HepG2 (cell line): ENCODE data around the gene STMN1. TPM values are rescaled to one million over a fixed set of nuclear protein-coding genes. Genes with fewer than 3 reads are reported as not detected.

Experiments
- ATAC-seq: fragments of 200-7000 bp; cut with Tn5 transposase; 3 replicates; pipeline ENCODE4 v1.9.1; 2020; ENCODE audit warnings: mild to moderate bottlenecking, moderate library complexity
- BruUV-seq: library from RNA; stranded (reverse); fragments of 400-500 nt; replicated peaks from 2 replicates; lab custom pipeline; 2021; lab: Mats Ljungman, UMichigan
- CTCF ChIA-PET: fragments of 300-600 bp; formaldehyde crosslinking; extraction: SDS; loops from one replicate; lab custom pipeline; 2021; ENCODE audit warnings: low total read pairs, inconsistent platforms, low intra/inter-chr PET ratio; lab: Yijun Ruan, JAX
- POLR2A ChIA-PET: fragments of 350-600 bp; sonication (Branson Sonifier 250); formaldehyde crosslinking; loops from one replicate; lab custom pipeline; 2020; ENCODE audit warnings: antibody characterized with exemption, inconsistent platforms; lab: Yijun Ruan, JAX
- DNase-seq: peaks from one replicate; pipeline ENCODE4 v3.0.0-alpha.2; 2015; ENCODE audit warnings: low spot score
- FAIRE-seq: peaks from 3 replicates; lab custom pipeline; 2011; peaks lifted over from hg19 to GRCh38; lab: Jason Lieb, UNC
- H2AFZ ChIP-seq: one replicate; pipeline ENCODE4 v1.6.1; 2011; ENCODE audit warnings: low read length, inconsistent platforms
- H3K27ac ChIP-seq: fragments of 300-600 bp; 3 replicates; pipeline ENCODE4 v1.8.0; 2011; ENCODE audit warnings: mixed run types, mild to moderate bottlenecking, mixed read lengths, low read length, inconsistent platforms; ENCODE audit not compliant: insufficient read depth; ENCODE audit errors: extremely low read length
- H3K27me3 ChIP-seq, 2 experiments: fragments of 200-600 bp in 1 of 2; 2 replicates in 1 of 2; 3 replicates in 1 of 2; pipeline versions ENCODE4 v1.6.0 to v1.8.0; 2011; ENCODE audit warnings: low read length in 2 of 2, mild to moderate bottlenecking in 2 of 2, moderate library complexity in 2 of 2, inconsistent platforms in 1 of 2; ENCODE audit not compliant: insufficient read depth in 2 of 2, control insufficient read depth in 1 of 2
- H3K36me3 ChIP-seq, 2 experiments: fragments of 200-600 bp in 1 of 2; replicated peaks in 1 of 2; 2 replicates in 1 of 2; 3 replicates in 1 of 2; pipeline versions ENCODE4 v1.5.1 to v1.8.0; 2011; ENCODE audit warnings: low read length in 2 of 2, inconsistent platforms in 1 of 2; ENCODE audit not compliant: insufficient read depth in 2 of 2, control insufficient read depth in 1 of 2
- H3K4me1 ChIP-seq: 2 replicates; pipeline ENCODE4 v1.5.1; 2012; ENCODE audit warnings: low read length, inconsistent platforms; ENCODE audit not compliant: insufficient read depth
- H3K4me2 ChIP-seq: 2 replicates; pipeline ENCODE4 v1.6.0; 2011; ENCODE audit warnings: low read depth, low read length, inconsistent platforms
- H3K4me3 ChIP-seq, 3 experiments: fragments of 200-600 bp in 1 of 3; sonication (generic), shearing (Covaris generic) in 1 of 3; replicated peaks in 1 of 3; 2 replicates each; pipeline ENCODE4 v1.5.1; 2011 to 2016; ENCODE audit warnings: low read length in 3 of 3, inconsistent platforms in 2 of 3, low read depth in 2 of 3, mild to moderate bottlenecking in 2 of 3, control low read depth in 1 of 3, mixed read lengths in 1 of 3; ENCODE audit not compliant: insufficient read depth in 1 of 3
- H3K79me2 ChIP-seq: one replicate; pipeline ENCODE4 v1.6.1; 2011; ENCODE audit warnings: low read length, inconsistent platforms; ENCODE audit not compliant: insufficient read depth
- H3K9ac ChIP-seq: 2 replicates; pipeline ENCODE4 v1.6.0; 2011; ENCODE audit warnings: mild to moderate bottlenecking, low read depth, low read length, inconsistent platforms; ENCODE audit not compliant: insufficient read depth
- H3K9me3 ChIP-seq: 2 replicates; pipeline ENCODE4 v1.5.1; 2012; ENCODE audit warnings: mild to moderate bottlenecking, low read length
- H4K20me1 ChIP-seq: 2 replicates; pipeline ENCODE4 v1.6.0; 2011; ENCODE audit warnings: inconsistent platforms, mild to moderate bottlenecking, low read length, moderate library complexity; ENCODE audit not compliant: insufficient read depth
- BORCS8-MEF2B ChIP-seq: sonication (generic); formaldehyde crosslinking; IDR thresholded peaks from 2 replicates; pipeline ENCODE4 v1.8.0; 2022; ENCODE audit warnings: mild to moderate bottlenecking, missing genetic modification reagents
- CREBL2 ChIP-seq: sonication (generic); formaldehyde crosslinking; IDR thresholded peaks from 2 replicates; pipeline ENCODE4 v1.8.1; 2023; ENCODE audit warnings: missing genetic modification reagents, mild to moderate bottlenecking, borderline replicate concordance
- JUN ChIP-seq: sonication (generic); formaldehyde crosslinking; IDR thresholded peaks from 2 replicates; pipeline ENCODE4 v1.4.0; 2020; ENCODE audit warnings: mild to moderate bottlenecking, missing genetic modification reagents
- MIXL1 ChIP-seq: IDR thresholded peaks from 2 replicates; pipeline ENCODE4 v1.6.1; 2016
- MLLT10 ChIP-seq: sonication (generic); formaldehyde crosslinking; IDR thresholded peaks from 2 replicates; pipeline ENCODE4 v1.4.0; 2020; ENCODE audit warnings: missing genetic modification reagents
- SALL2 ChIP-seq: sonication (generic); formaldehyde crosslinking; IDR thresholded peaks from 2 replicates; pipeline ENCODE4 v1.8.1; 2023; ENCODE audit warnings: mild to moderate bottlenecking, missing genetic modification reagents, inconsistent platforms
- TFE3 ChIP-seq: IDR thresholded peaks from 2 replicates; pipeline ENCODE4 v1.6.1; 2016
- USF2 ChIP-seq, 2 experiments: sonication (generic) in 1 of 2; formaldehyde crosslinking in 1 of 2; IDR thresholded peaks; 2 replicates each; pipeline versions ENCODE4 v1.5.1 to v1.6.1; 2011 to 2020; ENCODE audit warnings: borderline replicate concordance in 1 of 2, low read depth in 1 of 2, low read length in 1 of 2, mild to moderate bottlenecking in 1 of 2, missing genetic modification reagents in 1 of 2, moderate library complexity in 1 of 2
- ZFX ChIP-seq: sonication (generic); formaldehyde crosslinking; IDR thresholded peaks from 2 replicates; pipeline ENCODE4 v1.4.0; 2020; ENCODE audit warnings: mild to moderate bottlenecking, low read depth, missing genetic modification reagents, moderate library complexity
- ZNF350 ChIP-seq: sonication (generic); formaldehyde crosslinking; IDR thresholded peaks from 2 replicates; pipeline ENCODE4 v1.4.0; 2020; ENCODE audit warnings: mild to moderate bottlenecking, low read depth, missing genetic modification reagents, borderline replicate concordance
- ZNF460 ChIP-seq: sonication (generic); formaldehyde crosslinking; IDR thresholded peaks from 2 replicates; pipeline ENCODE4 v1.5.1; 2020; ENCODE audit warnings: missing genetic modification reagents, mild to moderate bottlenecking, borderline replicate concordance
- ZNF484 ChIP-seq: sonication (generic); formaldehyde crosslinking; IDR thresholded peaks from 2 replicates; pipeline ENCODE4 v1.5.1; 2020; ENCODE audit warnings: mild to moderate bottlenecking, low read depth, missing genetic modification reagents, borderline replicate concordance
- ZNF678 ChIP-seq: sonication (generic); formaldehyde crosslinking; IDR thresholded peaks from 2 replicates; pipeline ENCODE4 v1.4.0; 2020; ENCODE audit warnings: mild to moderate bottlenecking, missing genetic modification reagents
- WGBS: methylation state at CpG from one replicate; pipeline ENCODE4 v1.1.6; 2017; ENCODE audit warnings: low lambda C conversion rate; 5-methylcytosine and 5-hydroxymethylcytosine counted together
- in situ Hi-C: cut with HindIII; loops from 2 replicates; pipeline ENCODE4 v1.10.0; 2017; ENCODE audit warnings: low pct_unique_long_range_greater_than_20kb; ENCODE audit not compliant: extremely low pct_ligation_motif_present
- intact Hi-C: fragments of 100-400 bp; cut with micrococcal nuclease; formaldehyde crosslinking; loops from one replicate; pipeline ENCODE4 v1.10.0; 2022; ENCODE audit not compliant: unreplicated experiment
- polyA plus RNA-seq, 8 experiments: library from polyadenylated mRNA; depleted of rRNA in 3 of 8; stranded (reverse) in 7 of 8; unstranded in 1 of 8; fragments of >200 nt; fragmentation: Illumina TruSeq in 4 of 8; extraction: Trizol in 4 of 8; gene quantifications; 2 replicates each; pipeline versions ENCODE4 v1.2.1 to v1.2.3, GENCODE V29; 2011 to 2016; ENCODE audit warnings: low read depth in 4 of 8, missing spikeins in 1 of 8, mixed read lengths in 1 of 8; ENCODE audit not compliant: insufficient read depth in 1 of 8
- total RNA-seq, 5 experiments: library from RNA; depleted of rRNA; stranded (reverse); fragments of >200 nt; fragmentation: Illumina TruSeq; extraction: Trizol; gene quantifications; 2 replicates each; pipeline ENCODE4 v1.2.3, GENCODE V29; 2016; ENCODE audit warnings: low read depth in 1 of 5

The STMN1 gene
- total and polyA plus RNA-seq, 2 of the 13 experiments (the other 11 are each of a cell fraction or from before 2014, with no cell fraction given): 45.9 to 409 TPM

GRCh38 chr1:25858494-25858893 lies 47.7 kb downstream of the STMN1 start:
- Histone ChIP-seq H4K20me1 (no peaks in the 10 kb centered on the region), H3K9ac (peak overlapping the region; percentile 80), H3K27ac (peak overlapping the region; percentile 69), H3K4me1 (peaks cover 63% of the 10 kb centered on the region), H3K36me3 (peaks cover 4 to 9% of the 10 kb centered on the region in 2 experiments; a peak in 4 of 5 replicates), H3K4me2 (peak overlapping the region; percentile 97), H3K79me2 (peaks cover 36% of the 10 kb centered on the region), H3K4me3 (peak overlapping the region; percentile 88 to 94 (median 93)), H2AFZ (peak overlapping the region; percentile 87), H3K9me3 (no peaks in the 10 kb centered on the region), H3K27me3 (no peaks in the 10 kb centered on the region; a peak in 1 of 5 replicates)
- ChIA-PET POLR2A (no interaction called here), CTCF (no interaction called here)
- DNase-seq (no peak), FAIRE-seq (no peak), ATAC-seq (peak; percentile 13)
- in situ Hi-C loops: no loop called here
- intact Hi-C loops: no loop called here
- BruUV-seq: TSS peak; percentile 45
- TF ChIP-seq USF2 (IDR thresholded peaks at IDR 0.05; ENCODE audit: low read depth, low read length) (no peak), USF2 (CRISPR knock-in tag; IDR thresholded peaks at IDR 0.05; ENCODE audit: borderline replicate concordance) (0 out of 2 replicates have a peak, but pooled peaks have one; percentile 29), JUN (CRISPR knock-in tag) (no peak), TFE3 (CRISPR knock-in tag) (0 out of 2 replicates have a peak, but pooled peaks have one; percentile 1), ZNF678 (no peak), ZFX (CRISPR knock-in tag) (no peak), BORCS8-MEF2B (CRISPR knock-in tag) (no peak), ZNF460 (no peak), MLLT10 (CRISPR knock-in tag) (no peak), MIXL1 (no peak), CREBL2 (CRISPR knock-in tag) (0 out of 2 replicates have a peak, but pooled peaks have one; percentile 6), ZNF484 (CRISPR knock-in tag) (no peak), SALL2 (CRISPR knock-in tag) (no peak), ZNF350 (CRISPR knock-in tag) (no peak)
- 25% methylated on average over 6 of the region's 7 CpGs for WGBS
